ENCODE data around the gene ITPKB. TPM values are rescaled to one million over a fixed set of nuclear protein-coding genes. Genes with fewer than 3 reads are reported as not detected.

The ITPKB gene
- total RNA-seq, 2 experiments from 2014 or later = 40.3 to 40.9 TPM

DNA sequence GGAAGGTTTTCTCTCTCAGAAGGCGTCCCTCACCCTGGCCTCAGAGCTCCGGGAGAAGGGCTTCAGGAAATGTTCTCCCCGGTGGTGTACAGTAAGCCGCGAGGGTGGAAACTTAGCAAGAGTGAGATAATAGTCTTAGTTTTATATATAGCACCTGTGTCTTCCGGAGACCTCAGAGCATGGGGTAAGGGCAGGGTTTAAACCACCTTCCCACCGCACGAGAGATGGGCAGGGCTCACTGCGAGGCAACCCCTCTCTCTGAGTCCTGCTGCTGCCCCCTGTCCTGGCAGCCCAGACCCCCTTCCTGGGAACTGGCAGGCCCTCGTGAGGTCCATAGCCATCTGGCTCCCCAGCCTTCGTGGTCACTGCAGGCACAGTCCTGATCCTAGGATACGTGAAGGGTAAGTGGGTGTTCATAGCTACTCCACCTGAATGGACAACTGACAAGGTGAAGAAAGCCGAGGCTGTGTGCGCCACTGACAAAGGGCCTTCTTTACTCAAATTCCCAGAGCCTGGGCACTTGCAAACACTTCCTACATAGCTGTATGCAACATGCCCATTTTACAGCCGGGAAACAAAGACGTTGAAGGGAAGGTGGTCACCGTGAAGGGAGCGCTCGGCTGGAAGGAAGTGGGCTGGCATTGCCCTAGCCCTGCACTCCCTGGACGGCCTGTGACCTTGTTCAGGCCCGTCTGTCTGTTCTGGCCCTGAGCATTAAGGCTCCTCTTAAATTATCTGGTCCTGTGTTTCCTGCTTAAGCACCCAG, 26.9 kb downstream of the ITPKB start:
- H3K4me3 Mint-ChIP-seq = peak overlapping the region; percentile 52
- CTCF ChIA-PET = interaction anchor here (0.7 to 2.7 kb wide), 16 partner anchors 9 to 78 kb away, joined by 3 to 12 read pairs (median 4); partner anchors contain the start of gene ITPKB
- intact Hi-C loops (cut with micrococcal nuclease) = loop anchor here (1.0 kb wide), 3 partner anchors 12 to 27 kb away; partner anchors contain the start of gene ITPKB
- peaks cover 40% of the 10 kb centered on the region for H3K36me3 Mint-ChIP-seq (ENCODE audit: low read depth)
- no peaks in the 10 kb centered on the region for H3K27me3 Mint-ChIP-seq (ENCODE audit: low read depth)
- peaks cover 97% of the 10 kb centered on the region for H3K4me1 Mint-ChIP-seq (ENCODE audit: low read depth)
- peak; percentile 85 for DNase-seq
- peaks cover 11% of the 10 kb centered on the region for H3K9me3 Mint-ChIP-seq
- H3K27ac Mint-ChIP-seq = peak overlapping the region; percentile 99

DNA sequence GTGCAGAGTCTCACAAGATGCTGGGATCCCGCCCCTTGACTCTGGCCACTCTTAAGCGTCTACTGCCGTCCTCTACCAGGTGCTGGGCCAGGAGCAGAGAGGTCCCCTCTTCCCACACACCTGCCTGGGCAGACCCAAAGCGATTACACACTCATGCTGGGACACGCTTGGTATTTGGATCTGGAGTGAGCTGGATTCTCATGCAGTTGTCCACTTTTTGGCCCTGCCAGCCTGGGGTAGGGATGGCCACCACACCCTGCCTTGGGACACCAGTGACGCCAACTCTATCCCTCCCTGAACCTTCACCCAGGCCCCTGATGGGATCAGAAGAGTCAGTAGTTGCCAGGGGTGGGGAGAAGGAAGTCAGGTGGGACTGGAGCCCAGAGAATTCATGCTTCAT, 28.6 kb downstream of the ITPKB start:
- peak overlapping the region; percentile 47 for H3K4me3 Mint-ChIP-seq

GRCh38 chr1:226709953-226710352, 29.1 kb downstream of the ITPKB start:
- H3K27ac Mint-ChIP-seq = peak overlapping the region; percentile 99
- peak; percentile 63 for DNase-seq
- peaks cover 94% of the 10 kb centered on the region for H3K4me1 Mint-ChIP-seq (ENCODE audit: low read depth)
- peak overlapping the region; percentile 52 for H3K4me3 Mint-ChIP-seq
- intact Hi-C loops (cut with micrococcal nuclease) = loop anchor here (1.0 kb wide), 1 partner anchor 118 kb away; no protein-coding TSS in a partner anchor
- H3K27me3 Mint-ChIP-seq (ENCODE audit: low read depth) = no peaks in the 10 kb centered on the region
- peaks cover 48% of the 10 kb centered on the region for H3K36me3 Mint-ChIP-seq (ENCODE audit: low read depth)
- peaks cover 11% of the 10 kb centered on the region for H3K9me3 Mint-ChIP-seq
- CTCF ChIA-PET = interaction anchor here (0.9 to 2.7 kb wide), 6 partner anchors 9 to 49 kb away, joined by 3 to 6 read pairs (median 4); no protein-coding TSS in a partner anchor

More for the DNA sequence above, 28.6 kb downstream of the ITPKB start:
- CTCF ChIA-PET = interaction anchor here (0.9 to 2.7 kb wide), 8 partner anchors 10 to 76 kb away, joined by 3 to 7 read pairs (median 5); no protein-coding TSS in a partner anchor
- DNase-seq = peak; percentile 18
- Mint-ChIP-seq H3K36me3 (ENCODE audit: low read depth) (peaks cover 47% of the 10 kb centered on the region), H3K27me3 (ENCODE audit: low read depth) (no peaks in the 10 kb centered on the region), H3K4me1 (ENCODE audit: low read depth) (peaks cover 95% of the 10 kb centered on the region), H3K27ac (peak overlapping the region; percentile 99), H3K9me3 (peaks cover 11% of the 10 kb centered on the region)
- intact Hi-C loops (cut with micrococcal nuclease) = no loop called here

DNA sequence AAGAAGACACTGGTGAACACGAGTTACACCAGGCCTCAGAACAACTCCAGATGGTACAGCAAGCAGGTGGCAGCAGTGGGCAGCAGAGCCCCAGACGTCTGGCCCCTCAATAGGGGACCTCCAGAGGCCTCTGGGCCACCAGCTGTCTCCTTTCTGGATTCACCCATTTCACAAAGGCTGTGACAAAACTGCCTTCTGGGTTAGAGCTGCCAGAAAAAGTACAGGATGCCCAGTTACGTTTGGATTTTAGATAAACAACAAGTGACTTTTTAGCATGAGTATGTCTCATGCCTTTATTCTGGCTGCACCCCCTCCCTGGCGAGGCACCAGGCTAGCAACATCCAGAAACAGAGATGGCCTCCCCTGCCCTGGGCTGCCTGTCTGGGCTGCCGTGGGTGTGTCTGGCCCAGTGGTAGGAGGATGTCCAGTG, 30.1 kb downstream of the ITPKB start:
- intact Hi-C loops (cut with micrococcal nuclease) = loop anchor here (1.0 kb wide), 3 partner anchors 12 to 119 kb away; no protein-coding TSS in a partner anchor
- H3K9me3 Mint-ChIP-seq = peaks cover 4% of the 10 kb centered on the region
- H3K36me3 Mint-ChIP-seq (ENCODE audit: low read depth) = peaks cover 41% of the 10 kb centered on the region
- H3K27ac Mint-ChIP-seq = peak overlapping the region; percentile 99
- peak overlapping the region; percentile 71 for H3K4me3 Mint-ChIP-seq
- peaks cover 93% of the 10 kb centered on the region for H3K4me1 Mint-ChIP-seq (ENCODE audit: low read depth)
- DNase-seq = peak; percentile 54
- no peaks in the 10 kb centered on the region for H3K27me3 Mint-ChIP-seq (ENCODE audit: low read depth)
- CTCF ChIA-PET = interaction anchor here (0.5 to 2.7 kb wide), 4 partner anchors 9 to 1255 kb away, joined by 3 to 8 read pairs (median 6); no protein-coding TSS in a partner anchor

DNA sequence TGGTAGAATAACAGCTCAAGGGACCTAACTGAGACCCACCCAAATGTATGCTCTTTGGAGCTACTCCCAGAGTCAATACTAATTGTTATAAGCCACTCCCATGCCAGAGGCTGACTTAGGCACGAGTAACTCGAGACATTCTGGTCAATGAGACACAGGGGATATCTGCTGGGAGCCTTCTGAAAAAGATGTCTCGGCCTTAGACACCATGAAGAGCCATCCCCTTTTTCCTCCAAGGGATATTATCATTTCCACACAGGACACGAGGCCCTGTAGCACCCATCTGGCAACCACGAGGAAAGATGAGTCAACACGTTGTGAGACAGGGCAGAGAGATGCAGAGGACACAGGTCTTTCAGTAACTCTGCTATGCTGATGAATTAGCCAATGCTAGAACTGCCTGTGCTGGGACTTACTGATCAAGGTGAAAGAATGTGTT, 30.7 kb downstream of the ITPKB start:
- peak; percentile 66 for DNase-seq
- H3K36me3 Mint-ChIP-seq (ENCODE audit: low read depth) = peaks cover 35% of the 10 kb centered on the region
- H3K27ac Mint-ChIP-seq = peak overlapping the region; percentile 99
- peak overlapping the region; percentile 71 for H3K4me3 Mint-ChIP-seq
- H3K4me1 Mint-ChIP-seq (ENCODE audit: low read depth) = peaks cover 90% of the 10 kb centered on the region
- CTCF ChIA-PET = interaction anchor here (0.5 to 2.7 kb wide), 9 partner anchors 8 to 1254 kb away, joined by 3 to 8 read pairs (median 3); partner anchors contain the start of gene ITPKB
- no peaks in the 10 kb centered on the region for H3K27me3 Mint-ChIP-seq (ENCODE audit: low read depth)
- H3K9me3 Mint-ChIP-seq = no peaks in the 10 kb centered on the region
- intact Hi-C loops (cut with micrococcal nuclease) = loop anchor here (1.0 kb wide), 2 partner anchors 11 to 18 kb away; no protein-coding TSS in a partner anchor

DNA sequence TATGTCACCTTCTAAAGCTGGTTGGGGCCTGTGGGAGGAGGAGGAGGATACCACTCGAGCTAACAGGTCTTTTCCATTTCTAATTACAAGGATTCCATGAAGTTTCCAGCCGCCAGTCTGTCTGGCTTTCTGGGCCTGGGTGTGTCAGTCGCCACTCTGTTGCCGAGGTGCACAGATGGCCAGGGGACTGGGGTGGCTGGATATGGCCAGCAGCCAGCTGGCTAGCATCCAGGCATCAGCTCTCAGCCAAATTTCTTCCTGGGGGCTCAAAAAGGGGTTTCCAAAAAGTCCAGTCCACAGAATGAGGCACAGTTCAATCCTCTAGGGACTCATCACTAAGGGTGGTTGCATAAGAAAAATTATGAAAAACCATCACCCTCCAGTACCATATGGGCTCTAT, 32.4 kb downstream of the ITPKB start:
- Mint-ChIP-seq H3K36me3 (ENCODE audit: low read depth) (peaks cover 33% of the 10 kb centered on the region), H3K9me3 (no peaks in the 10 kb centered on the region), H3K4me3 (no peak overlapping the region), H3K4me1 (ENCODE audit: low read depth) (peaks cover 86% of the 10 kb centered on the region), H3K27ac (no peak overlapping the region), H3K27me3 (ENCODE audit: low read depth) (no peaks in the 10 kb centered on the region)
- CTCF ChIA-PET = interaction anchor here (0.7 to 1.8 kb wide), 6 partner anchors 11 to 81 kb away, joined by 3 to 5 read pairs (median 3); no protein-coding TSS in a partner anchor
- intact Hi-C loops (cut with micrococcal nuclease) = no loop called here
- no peak for DNase-seq

- peak overlapping the region; percentile 84 for H3K4me3 Mint-ChIP-seq
- H3K36me3 Mint-ChIP-seq (ENCODE audit: low read depth) = peaks cover 30% of the 10 kb centered on the region
- H3K27me3 Mint-ChIP-seq (ENCODE audit: low read depth) = no peaks in the 10 kb centered on the region
- intact Hi-C loops (cut with micrococcal nuclease) = no loop called here
- no peak for DNase-seq
- CTCF ChIA-PET = interaction anchor here (1.2 to 1.6 kb wide), 4 partner anchors 17 to 124 kb away, joined by 4 to 6 read pairs (median 4); no protein-coding TSS in a partner anchor
- H3K4me1 Mint-ChIP-seq (ENCODE audit: low read depth) = peaks cover 82% of the 10 kb centered on the region
- peak overlapping the region; percentile 92 for H3K27ac Mint-ChIP-seq
- no peaks in the 10 kb centered on the region for H3K9me3 Mint-ChIP-seq
Measured at GRCh38 chr1:226704169-226704937, 34.7 kb downstream of the ITPKB start.

DNA sequence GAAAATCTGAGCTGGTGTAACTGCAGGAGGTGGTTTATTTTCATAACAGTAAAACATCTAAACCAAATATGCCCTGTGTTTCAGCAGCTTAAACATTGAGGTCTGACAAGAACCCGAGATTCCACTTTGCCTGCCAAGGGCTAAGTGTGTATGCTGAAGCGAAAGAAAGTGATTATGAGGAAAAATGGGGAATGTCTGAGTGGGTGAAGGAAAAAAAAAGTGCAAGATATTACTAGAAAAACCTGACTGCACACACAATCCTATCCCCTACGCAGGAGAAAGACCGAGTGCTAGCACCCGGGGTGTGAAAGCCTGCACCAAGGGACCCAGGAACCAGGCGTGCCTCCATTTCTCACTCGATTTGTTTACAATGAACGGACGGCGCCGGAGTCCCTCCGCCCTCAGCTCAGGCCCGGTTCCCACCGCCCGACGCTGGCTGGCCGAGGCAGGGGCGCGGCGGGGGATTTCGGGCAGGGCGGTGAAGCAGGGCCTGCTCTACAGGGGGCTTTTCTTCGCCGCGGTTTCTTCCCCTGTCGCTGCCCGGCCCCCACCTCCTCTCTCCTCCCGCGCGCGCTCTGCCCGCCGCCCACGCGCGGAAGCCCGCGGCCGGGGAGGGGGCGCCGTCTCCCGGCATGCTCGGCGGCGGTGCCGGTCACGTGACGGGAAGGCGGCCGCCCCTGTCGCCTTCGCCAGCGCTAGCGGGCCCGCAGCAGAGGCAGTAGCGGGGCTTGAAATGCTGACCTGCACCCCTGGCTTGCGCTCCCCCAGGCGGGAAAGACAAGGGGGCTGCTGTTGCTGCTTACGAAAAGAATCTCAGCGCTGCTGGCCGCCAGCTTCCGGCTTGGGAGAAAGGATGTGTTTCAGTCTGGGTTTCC, 35.9 kb downstream of the ITPKB start:
- H3K36me3 Mint-ChIP-seq (ENCODE audit: low read depth) = peaks cover 26% of the 10 kb centered on the region
- H3K9me3 Mint-ChIP-seq = no peaks in the 10 kb centered on the region
- H3K4me3 Mint-ChIP-seq = peak overlapping the region; percentile 84
- peak; percentile 81 for DNase-seq
- no peaks in the 10 kb centered on the region for H3K27me3 Mint-ChIP-seq (ENCODE audit: low read depth)
- intact Hi-C loops (cut with micrococcal nuclease) = no loop called here
- CTCF ChIA-PET = interaction anchor here (0.7 to 1.6 kb wide), 9 partner anchors 9 to 125 kb away, joined by 3 to 6 read pairs (median 4); no protein-coding TSS in a partner anchor
- peaks cover 82% of the 10 kb centered on the region for H3K4me1 Mint-ChIP-seq (ENCODE audit: low read depth)
- peak overlapping the region; percentile 95 for H3K27ac Mint-ChIP-seq

DNA sequence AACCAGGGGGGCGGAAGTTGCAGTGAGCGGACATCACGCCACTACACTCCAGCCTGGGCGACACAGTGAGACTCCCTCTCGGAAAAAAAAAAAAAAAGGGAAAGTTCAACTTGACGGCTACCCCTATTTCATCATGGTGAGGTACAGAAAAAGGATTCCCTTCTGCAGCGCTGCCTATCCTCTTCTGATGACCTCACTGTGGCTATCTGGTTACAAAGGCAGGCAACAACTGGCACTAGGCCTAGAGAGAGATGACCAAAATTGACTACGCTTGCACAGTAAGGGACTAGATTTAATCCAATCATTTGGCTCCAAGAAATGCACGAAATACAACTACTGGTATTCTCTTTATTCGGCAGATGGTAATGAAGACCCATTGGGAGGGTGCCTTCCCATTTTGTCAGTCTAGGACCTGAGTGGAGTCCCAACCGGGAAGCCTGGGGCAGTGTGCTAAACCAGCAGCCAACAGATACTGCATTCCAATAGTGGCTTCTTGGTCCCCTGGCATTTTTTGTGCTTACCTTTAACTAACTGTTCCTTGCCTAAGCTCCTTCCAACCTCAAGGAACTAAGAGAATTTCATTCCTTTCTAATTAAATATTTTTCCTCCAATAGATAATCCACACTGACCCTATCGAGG, 36.6 kb downstream of the ITPKB start:
- intact Hi-C loops (cut with micrococcal nuclease) = no loop called here
- DNase-seq = no peak
- peak overlapping the region; percentile 84 for H3K4me3 Mint-ChIP-seq
- H3K36me3 Mint-ChIP-seq (ENCODE audit: low read depth) = peaks cover 20% of the 10 kb centered on the region
- H3K27ac Mint-ChIP-seq = peak overlapping the region; percentile 95
- H3K27me3 Mint-ChIP-seq (ENCODE audit: low read depth) = no peaks in the 10 kb centered on the region
- H3K4me1 Mint-ChIP-seq (ENCODE audit: low read depth) = peaks cover 82% of the 10 kb centered on the region
- no peaks in the 10 kb centered on the region for H3K9me3 Mint-ChIP-seq
- CTCF ChIA-PET = interaction anchor here (0.7 to 1.1 kb wide), 8 partner anchors 9 to 638 kb away, joined by 3 to 5 read pairs (median 4); no protein-coding TSS in a partner anchor

DNA sequence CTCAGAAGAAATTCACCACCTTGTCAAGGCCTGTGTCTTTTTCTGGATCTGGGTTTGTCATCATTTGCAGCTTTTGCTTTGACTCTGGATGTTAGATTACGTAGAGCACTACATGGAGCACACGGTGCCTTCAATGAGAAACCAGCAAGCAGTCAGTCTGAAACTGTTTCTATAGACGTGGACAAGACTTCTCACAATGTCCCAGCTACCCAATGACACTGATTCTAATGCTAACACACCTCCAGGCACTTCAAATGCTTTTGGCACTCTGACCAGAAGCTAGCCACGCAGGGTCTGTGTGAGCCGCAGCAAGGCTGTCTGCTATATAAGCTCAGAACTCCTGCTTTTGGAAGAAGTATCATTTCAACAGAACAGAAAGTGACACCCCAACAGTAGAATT, 38.2 kb downstream of the ITPKB start:
- Mint-ChIP-seq H3K4me1 (ENCODE audit: low read depth) (peaks cover 86% of the 10 kb centered on the region), H3K27ac (peak overlapping the region; percentile 79), H3K4me3 (no peak overlapping the region), H3K36me3 (ENCODE audit: low read depth) (peaks cover 16% of the 10 kb centered on the region), H3K9me3 (no peaks in the 10 kb centered on the region), H3K27me3 (ENCODE audit: low read depth) (no peaks in the 10 kb centered on the region)
- intact Hi-C loops (cut with micrococcal nuclease) = no loop called here
- CTCF ChIA-PET = interaction anchor here (0.6 to 2.1 kb wide), 10 partner anchors 8 to 75 kb away, joined by 3 to 6 read pairs (median 4); no protein-coding TSS in a partner anchor
- DNase-seq = no peak
